H9 (cell line): ENCODE results near the gene U2AF1L4. TPM values are rescaled to one million over a fixed set of nuclear protein-coding genes. Genes with fewer than 3 reads are reported as not detected.

Experiments
- DNase-seq: peaks from one replicate; pipeline ENCODE4 v3.0.0-alpha.2; 2017
- H2AFZ ChIP-seq: one replicate; pipeline ENCODE4 v1.6.1; 2013; ENCODE audit warnings: mild to moderate bottlenecking, low read length, control low read depth, moderate library complexity
- H2AK5ac ChIP-seq: 2 replicates; pipeline ENCODE4 v1.6.1; 2013; ENCODE audit warnings: low read length, control low read depth, mixed read lengths; ENCODE audit not compliant: insufficient read length
- H2BK120ac ChIP-seq: one replicate; pipeline ENCODE4 v1.6.1; 2013; ENCODE audit warnings: low read depth, mild to moderate bottlenecking, low read length, control low read depth, inconsistent platforms; ENCODE audit not compliant: poor library complexity, severe bottlenecking
- H2BK12ac ChIP-seq: 2 replicates; pipeline ENCODE4 v1.6.1; 2013; ENCODE audit warnings: low read length, control low read depth, mixed read lengths, low read depth; ENCODE audit not compliant: insufficient read length
- H2BK15ac ChIP-seq: 2 replicates; pipeline ENCODE4 v1.6.1; 2013; ENCODE audit warnings: low read depth, low read length, control low read depth
- H2BK20ac ChIP-seq: one replicate; pipeline ENCODE4 v1.6.1; 2013; ENCODE audit warnings: low read depth, mild to moderate bottlenecking, low read length, control low read depth, inconsistent platforms; ENCODE audit not compliant: poor library complexity, severe bottlenecking
- H2BK5ac ChIP-seq: 2 replicates; pipeline ENCODE4 v1.6.1; 2013; ENCODE audit warnings: low read length, control low read depth, mixed read lengths; ENCODE audit not compliant: insufficient read length
- H3K14ac ChIP-seq: 2 replicates; pipeline ENCODE4 v1.6.1; 2013; ENCODE audit warnings: low read length, control low read depth; ENCODE audit not compliant: insufficient read depth
- H3K18ac ChIP-seq: 2 replicates; pipeline ENCODE4 v1.6.1; 2013; ENCODE audit warnings: low read depth, mild to moderate bottlenecking, mixed read lengths, low read length, control low read depth; ENCODE audit not compliant: insufficient read length
- H3K23ac ChIP-seq: 2 replicates; pipeline ENCODE4 v1.6.1; 2013; ENCODE audit warnings: low read length, control low read depth, mixed read lengths, low read depth; ENCODE audit not compliant: insufficient read length
- H3K23me2 ChIP-seq: 2 replicates; pipeline ENCODE4 v1.6.1; 2013; ENCODE audit warnings: low read depth, mild to moderate bottlenecking, mixed read lengths, low read length, control low read depth; ENCODE audit not compliant: insufficient read length, poor library complexity, severe bottlenecking
- H3K27ac ChIP-seq: 2 replicates; pipeline ENCODE4 v1.5.1; 2013; ENCODE audit warnings: low read length, control low read depth, mixed read lengths, low read depth; ENCODE audit not compliant: insufficient read length
- H3K27me3 ChIP-seq: 2 replicates; pipeline ENCODE4 v1.6.1; 2013; ENCODE audit warnings: low read length, control low read depth, inconsistent platforms; ENCODE audit not compliant: insufficient read depth
- H3K4ac ChIP-seq: 2 replicates; pipeline ENCODE4 v1.6.1; 2013; ENCODE audit warnings: low read depth, mild to moderate bottlenecking, control low read depth, inconsistent platforms, low read length, moderate library complexity
- H3K4me1 ChIP-seq: 2 replicates; pipeline ENCODE4 v1.6.1; 2013; ENCODE audit warnings: low read length, control low read depth, inconsistent platforms; ENCODE audit not compliant: insufficient read depth
- H3K4me2 ChIP-seq: 2 replicates; pipeline ENCODE4 v1.6.1; 2013; ENCODE audit warnings: low read length, control low read depth, mixed read lengths; ENCODE audit not compliant: insufficient read length, insufficient read depth
- H3K56ac ChIP-seq: 2 replicates; pipeline ENCODE4 v1.6.1; 2013; ENCODE audit warnings: low read depth, mild to moderate bottlenecking, mixed read lengths, low read length, control low read depth; ENCODE audit not compliant: insufficient read length
- H3K79me1 ChIP-seq: 2 replicates; pipeline ENCODE4 v1.6.1; 2013; ENCODE audit warnings: low read depth, mild to moderate bottlenecking, moderate library complexity, low read length, control low read depth, inconsistent platforms; ENCODE audit not compliant: insufficient read depth, poor library complexity, severe bottlenecking
- H3K79me2 ChIP-seq: 2 replicates; pipeline ENCODE4 v1.6.1; 2013; ENCODE audit warnings: low read length, control low read depth, inconsistent platforms; ENCODE audit not compliant: insufficient read depth
- H3K9ac ChIP-seq: 2 replicates; pipeline ENCODE4 v1.6.1; 2013; ENCODE audit warnings: low read length, control low read depth, mixed read lengths; ENCODE audit not compliant: insufficient read length; ENCODE audit errors: extremely low read depth
- H3K9me3 ChIP-seq: one replicate; pipeline ENCODE4 v1.6.1; 2013; ENCODE audit warnings: low read depth, low read length, inconsistent platforms; ENCODE audit not compliant: control insufficient read depth
- H3T11ph ChIP-seq: one replicate; pipeline ENCODE4 v1.6.1; 2013; ENCODE audit warnings: mild to moderate bottlenecking, low read length, control low read depth, inconsistent platforms
- H4K20me1 ChIP-seq: one replicate; pipeline ENCODE4 v1.6.1; 2013; ENCODE audit not compliant: control insufficient read depth, insufficient read length, insufficient read depth
- H4K5ac ChIP-seq: 2 replicates; pipeline ENCODE4 v1.6.1; 2013; ENCODE audit warnings: low read depth, mild to moderate bottlenecking, mixed read lengths, low read length, control low read depth; ENCODE audit not compliant: insufficient read length
- H4K8ac ChIP-seq: replicated peaks from 2 replicates; pipeline ENCODE4 v1.6.1; 2013; ENCODE audit warnings: low read length, control low read depth, mixed read lengths, low read depth; ENCODE audit not compliant: insufficient read length
- H4K91ac ChIP-seq: 2 replicates; pipeline ENCODE4 v1.6.1; 2013; ENCODE audit warnings: low read depth, mild to moderate bottlenecking, moderate library complexity, mixed read lengths, low read length, control low read depth; ENCODE audit not compliant: insufficient read length
- H3K27ac Mint-ChIP-seq, 3 experiments: 2 replicates in 2 of 3; 3 replicates in 1 of 3; pipeline ENCODE4 v1.8.0; 2020 to 2021; ENCODE audit warnings: mixed read lengths in 3 of 3, mild to moderate bottlenecking in 1 of 3, moderate library complexity in 1 of 3
- H3K27me3 Mint-ChIP-seq: 2 replicates; pipeline ENCODE4 v1.8.0; 2021; ENCODE audit warnings: low read depth, mild to moderate bottlenecking, moderate library complexity, mixed read lengths
- H3K36me3 Mint-ChIP-seq, 3 experiments: 2 replicates in 2 of 3; 3 replicates in 1 of 3; pipeline ENCODE4 v1.8.0; 2020 to 2021; ENCODE audit warnings: low read depth in 3 of 3, mixed read lengths in 3 of 3; ENCODE audit not compliant: insufficient read depth in 1 of 3
- H3K4me1 Mint-ChIP-seq, 2 experiments: 2 replicates each; pipeline ENCODE4 v1.8.0; 2020; ENCODE audit warnings: mixed read lengths in 2 of 2
- H3K4me3 Mint-ChIP-seq, 2 experiments: 2 replicates in 1 of 2; 3 replicates in 1 of 2; pipeline ENCODE4 v1.8.0; 2020 to 2021; ENCODE audit warnings: mild to moderate bottlenecking in 2 of 2, mixed read lengths in 2 of 2, moderate library complexity in 1 of 2
- H3K9me3 Mint-ChIP-seq, 2 experiments: 2 replicates in 1 of 2; 3 replicates in 1 of 2; pipeline ENCODE4 v1.8.0; 2020; ENCODE audit warnings: mild to moderate bottlenecking in 2 of 2, mixed read lengths in 2 of 2, moderate library complexity in 1 of 2
- CTCF ChIP-seq: fragments of 200-600 bp; sonication (generic); conservative IDR thresholded peaks from 3 replicates; pipeline ENCODE4 v1.8.0; 2021; ENCODE audit warnings: antibody characterized with exemption, mild to moderate bottlenecking
- WGBS: extraction: QIAGEN DNeasy Blood & Tissue Kit; methylation state at CpG from one replicate; pipeline ENCODE4 v1.1.7; 2013; ENCODE audit warnings: missing lambda C conversion rate, low lambda C conversion rate, mixed read lengths; ENCODE audit not compliant: insufficient read length; ENCODE audit errors: extremely low coverage; 5-methylcytosine and 5-hydroxymethylcytosine counted together
- total RNA-seq: library from RNA; stranded (reverse); gene quantifications from 2 replicates; pipeline ENCODE4 v1.2.1, GENCODE V29; 2021

The U2AF1L4 gene
- total RNA-seq, 1 experiment from 2014 or later, result 16.8 TPM

GRCh38 chr19:35725216-35725861 lies 19.9 kb downstream of the U2AF1L4 start:
- Histone ChIP-seq H3K27ac (no peak overlapping the region), H4K8ac (no peak overlapping the region), H4K20me1 (no peaks in the 10 kb centered on the region), H2AK5ac (no peak overlapping the region), H3K9me3 (no peaks in the 10 kb centered on the region), H3T11ph (no peak overlapping the region), H3K4me1 (no peaks in the 10 kb centered on the region), H3K14ac (no peak overlapping the region), H4K91ac (no peak overlapping the region), H2BK20ac (no peak overlapping the region), H3K23me2 (no peaks in the 10 kb centered on the region), H3K56ac (no peak overlapping the region), H2BK15ac (no peak overlapping the region), H3K4me2 (no peak overlapping the region), H2BK120ac (no peak overlapping the region), H4K5ac (no peak overlapping the region), H3K23ac (no peak overlapping the region), H2AFZ (no peak overlapping the region), H2BK12ac (no peak overlapping the region), H3K4ac (no peak overlapping the region), H3K79me1 (no peaks in the 10 kb centered on the region), H3K18ac (no peak overlapping the region), H3K9ac (no peak overlapping the region), H3K27me3 (no peaks in the 10 kb centered on the region), H2BK5ac (no peak overlapping the region), H3K79me2 (no peaks in the 10 kb centered on the region)
- Mint-ChIP-seq H3K27me3 (no peaks in the 10 kb centered on the region; the same call in 1 of the 2 replicates), H3K36me3 (peaks cover 62 to 92% (median 89%) of the 10 kb centered on the region in 3 experiments), H3K9me3 (no peaks in the 10 kb centered on the region), H3K4me1 (no peaks in the 10 kb centered on the region), H3K27ac (no peak overlapping the region), H3K4me3 (no peak overlapping the region)
- no peak for TF ChIP-seq CTCF
- no CpG with 5 or more reads among the region's 23 CpGs for WGBS
- DNase-seq, result no peak
